ENCODE data around the gene SLC49A4. TPM values are rescaled to one million over a fixed set of nuclear protein-coding genes. Genes with fewer than 3 reads are reported as not detected.

SLC49A4 gene
- total RNA-seq, 2 experiments from 2014 or later = 1.4 to 2.2 TPM

DNA sequence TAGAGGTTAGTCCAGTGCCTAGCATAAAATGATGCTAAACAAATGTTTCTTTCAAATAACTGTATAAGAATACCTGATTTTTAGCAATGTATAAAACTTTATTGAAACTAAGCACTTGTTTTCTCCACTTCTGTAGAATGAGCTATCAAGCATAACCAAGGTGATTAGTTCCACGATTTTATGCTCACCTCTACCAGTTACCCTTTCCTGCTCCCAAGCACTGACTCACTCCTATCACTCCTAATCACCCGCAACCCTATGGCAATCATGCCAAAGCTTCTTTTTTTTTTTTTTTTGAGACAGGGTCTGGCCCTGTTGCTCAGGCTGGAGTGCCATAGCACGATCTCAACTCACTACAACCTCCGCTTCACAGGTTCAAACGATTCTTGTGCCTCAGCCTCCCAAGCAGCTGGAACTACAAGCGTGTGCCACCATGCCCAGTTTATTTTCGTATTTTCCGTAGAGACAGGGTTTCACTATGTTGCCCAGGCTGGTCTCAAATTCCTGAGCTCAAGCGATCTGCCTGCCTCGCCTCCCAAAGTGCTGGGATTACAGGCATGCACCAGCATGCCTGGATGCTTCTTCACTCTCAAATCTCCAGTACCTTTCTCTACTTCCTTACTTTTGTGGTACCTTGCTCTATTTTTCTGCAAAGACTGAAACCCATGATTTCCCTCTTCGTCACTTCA is 5.1 kb upstream of the SLC49A4 start:
- Mint-ChIP-seq H3K27ac (no peak overlapping the region), H3K27me3 (no peaks in the 10 kb centered on the region), H3K9me3 (ENCODE audit: low read depth) (no peaks in the 10 kb centered on the region), H3K4me3 (no peak overlapping the region), H3K4me1 (peaks cover 27% of the 10 kb centered on the region), H3K36me3 (ENCODE audit: low read depth) (peaks cover 1% of the 10 kb centered on the region)
- ATAC-seq (no peak), DNase-seq (no peak)
- POLR2A ChIA-PET = no interaction called here
- intact Hi-C loops (cut with DNase I, micrococcal nuclease) = loop anchor here (5.0 to 10.0 kb wide), 7 partner anchors 227 to 1245 kb away; partner anchors contain the start of genes DTX3L (in 1 of the 2), FAM162A (in 1 of the 2), HACD2 (in 1 of the 2) and KPNA1 (in 1 of the 2)
- CTCF ChIA-PET = interaction anchor here (1.2 kb wide), 1 partner anchor 15 kb away, joined by 4 read pairs; no protein-coding TSS in a partner anchor

DNA sequence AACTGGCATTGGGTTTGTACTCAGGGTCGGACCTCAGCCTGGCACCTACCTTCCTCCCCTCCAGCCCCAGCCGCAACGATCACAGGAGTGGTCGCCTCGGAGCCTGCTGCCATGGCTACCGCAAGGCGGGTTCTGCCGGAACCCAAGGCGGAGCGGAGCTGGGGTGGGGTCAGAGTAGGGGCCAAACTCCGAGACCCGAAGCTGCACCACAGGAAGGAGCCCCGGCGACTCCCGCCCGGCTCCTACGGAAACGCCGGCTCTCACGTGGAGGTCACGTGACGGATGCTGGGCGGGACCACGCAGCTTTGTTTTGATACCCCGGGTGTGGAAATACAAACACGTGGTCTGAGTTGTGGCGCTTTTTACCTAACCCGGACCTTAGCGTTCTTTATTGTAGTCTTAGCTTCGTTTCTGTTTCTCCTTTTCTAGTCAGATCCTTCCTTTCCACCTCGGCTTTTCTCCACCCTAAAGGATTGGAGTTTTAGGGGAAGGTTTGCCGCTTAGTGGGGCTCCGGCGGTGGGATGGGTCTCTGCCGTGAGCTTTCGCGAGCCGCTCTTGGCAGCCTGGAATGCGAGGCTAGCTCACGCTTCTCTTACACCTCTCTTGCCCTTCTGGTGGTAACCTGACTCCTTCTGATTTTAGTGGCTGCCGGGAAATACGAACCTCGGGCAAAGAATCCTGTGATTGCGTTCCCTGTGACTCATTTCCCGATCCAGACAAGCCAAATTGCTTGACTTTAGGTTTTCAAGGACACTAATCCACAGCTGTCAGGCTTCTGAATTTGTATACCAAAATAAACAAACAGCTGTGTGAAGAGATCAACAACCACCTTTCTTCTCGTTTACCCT is 1.1 kb upstream of the SLC49A4 start, which contains the start of gene HSPBAP1:
Gene HSPBAP1 (minus strand): TSS at position 264 of the 849 bp plus-strand sequence. CDS start 151 bp downstream, at position 113.
- DNase-seq (peak; percentile 93), ATAC-seq (peak; percentile 67)
- peak within 1 kb of the TSS; percentile 86 for H3K27ac Mint-ChIP-seq
- no peaks in the 10 kb centered on the region for H3K27me3 Mint-ChIP-seq
- CTCF ChIA-PET = interaction anchor here (0.7 to 1.4 kb wide), 4 partner anchors 9 to 43 kb away, joined by 3 to 5 read pairs (median 3); no protein-coding TSS in a partner anchor
- peaks cover 2% of the 10 kb centered on the region for H3K36me3 Mint-ChIP-seq (ENCODE audit: low read depth)
- intact Hi-C loops (cut with DNase I, micrococcal nuclease) = loop anchor here (1.0 to 10.0 kb wide), 11 partner anchors 113 to 1249 kb away; partner anchors contain the start of genes SEC22A (in 2 of the 2), WDR5B (in 2 of the 2), DTX3L (in 1 of the 2) and FAM162A (in 1 of the 2)
- H3K4me1 Mint-ChIP-seq = peaks cover 32% of the 10 kb centered on the region
- no peaks in the 10 kb centered on the region for H3K9me3 Mint-ChIP-seq (ENCODE audit: low read depth)
- no peak within 1 kb of the TSS for H3K4me3 Mint-ChIP-seq
- POLR2A ChIA-PET = interaction anchor here (0.6 to 0.7 kb wide), 3 partner anchors 9 to 124 kb away, joined by 3 read pairs; partner anchors contain the start of gene PARP14

DNA sequence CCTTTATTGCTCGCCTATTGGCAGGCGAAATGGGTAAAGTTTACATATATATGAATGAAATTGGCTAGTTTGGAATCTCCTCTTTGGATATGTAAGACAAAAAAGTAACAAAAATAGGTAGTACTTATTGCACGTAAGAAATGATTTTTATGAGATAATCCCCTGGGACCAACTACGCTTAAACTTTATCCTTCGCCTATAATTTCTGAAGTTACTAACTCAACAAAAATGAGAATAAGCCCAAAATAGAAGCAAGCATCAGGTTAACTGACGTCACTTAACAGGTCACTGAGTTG is 438 bp upstream of the SLC49A4 start:
- CTCF ChIA-PET = interaction anchor here (0.7 kb wide), 1 partner anchor 38 kb away, joined by 3 read pairs; no protein-coding TSS in a partner anchor

DNA sequence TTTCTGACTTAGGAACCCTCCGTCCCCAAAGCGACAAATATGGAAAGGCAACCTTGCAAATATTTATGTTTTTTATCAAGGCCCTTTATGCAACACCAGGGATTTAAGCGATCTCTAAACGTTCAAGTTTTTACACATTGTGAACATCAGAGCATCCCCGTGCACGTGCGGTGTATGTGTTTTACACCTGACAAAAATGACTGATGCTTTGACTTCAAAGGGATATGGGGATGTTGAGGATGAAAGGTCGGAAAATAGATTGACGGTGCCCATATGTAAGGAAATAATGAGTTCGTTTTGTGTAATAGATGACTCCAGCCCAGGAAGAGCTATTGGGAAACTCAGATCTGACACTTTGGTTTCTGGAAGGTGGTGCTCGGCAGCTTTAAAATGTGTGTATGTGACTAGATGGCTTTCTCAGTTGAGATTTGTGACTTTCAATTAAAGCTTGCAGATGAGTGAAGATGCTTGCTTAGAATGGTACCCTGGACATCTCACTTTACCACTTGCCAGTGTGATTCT is 866 bp downstream of the SLC49A4 start:
- H3K27me3 Mint-ChIP-seq = no peaks in the 10 kb centered on the region
- intact Hi-C loops (cut with DNase I, micrococcal nuclease) = loop anchor here (1.0 to 10.0 kb wide), 6 partner anchors 271 to 1251 kb away; partner anchors contain the start of genes MIX23 (in 2 of the 2), FAM162A (in 1 of the 2), HACD2 (in 1 of the 2) and PDIA5 (in 1 of the 2)
- ChIA-PET POLR2A (no interaction called here), CTCF (interaction anchor here (0.6 kb wide), 1 partner anchor 126 kb away, joined by 4 read pairs; no protein-coding TSS in a partner anchor)
- H3K4me3 Mint-ChIP-seq = no peak overlapping the region
- H3K27ac Mint-ChIP-seq = no peak overlapping the region
- H3K36me3 Mint-ChIP-seq (ENCODE audit: low read depth) = peaks cover 2% of the 10 kb centered on the region
- ATAC-seq (no peak), DNase-seq (peak; percentile 52)
- no peaks in the 10 kb centered on the region for H3K9me3 Mint-ChIP-seq (ENCODE audit: low read depth)
- peaks cover 30% of the 10 kb centered on the region for H3K4me1 Mint-ChIP-seq

More for the DNA sequence above, 438 bp upstream of the SLC49A4 start:
- Mint-ChIP-seq H3K4me1 (peaks cover 30% of the 10 kb centered on the region), H3K9me3 (ENCODE audit: low read depth) (no peaks in the 10 kb centered on the region), H3K4me3 (no peak overlapping the region), H3K36me3 (ENCODE audit: low read depth) (peaks cover 2% of the 10 kb centered on the region), H3K27ac (peak overlapping the region; percentile 86), H3K27me3 (no peaks in the 10 kb centered on the region)
- no peak for DNase-seq
- intact Hi-C loops (cut with DNase I, micrococcal nuclease) = loop anchor here (2.0 to 10.0 kb wide), 8 partner anchors 232 to 1250 kb away; partner anchors contain the start of genes DTX3L (in 1 of the 2), FAM162A (in 1 of the 2), HACD2 (in 1 of the 2) and KPNA1 (in 1 of the 2)
- POLR2A ChIA-PET = no interaction called here
- ATAC-seq = no peak

DNA sequence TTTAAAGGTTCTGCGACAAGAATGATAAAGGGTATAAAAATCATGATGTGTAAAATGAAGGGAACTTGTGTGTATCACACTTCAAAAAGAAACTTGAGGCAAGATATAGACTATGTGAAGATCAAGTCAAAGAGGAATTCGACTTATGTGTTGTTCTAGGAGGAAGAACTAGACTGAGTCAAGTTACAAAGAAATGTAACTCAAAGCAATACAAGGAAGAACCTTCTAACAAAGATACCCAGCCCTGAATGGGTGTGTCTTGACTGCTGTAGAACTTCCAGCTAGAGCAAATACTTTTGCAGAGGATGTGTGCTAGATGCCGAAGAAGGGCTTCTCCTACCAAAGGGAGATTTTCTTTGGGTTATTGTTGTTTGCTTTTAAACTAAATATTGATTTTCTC is 2.4 kb downstream of the SLC49A4 start:
- no peak for DNase-seq
- ChIA-PET CTCF (interaction anchor here (1.1 kb wide), 1 partner anchor 9 kb away, joined by 4 read pairs; no protein-coding TSS in a partner anchor), POLR2A (interaction anchor here (0.5 kb wide), 1 partner anchor 270 kb away, joined by 3 read pairs; no protein-coding TSS in a partner anchor)
- Mint-ChIP-seq H3K9me3 (ENCODE audit: low read depth) (no peaks in the 10 kb centered on the region), H3K27me3 (no peaks in the 10 kb centered on the region), H3K4me1 (peaks cover 30% of the 10 kb centered on the region), H3K4me3 (no peak overlapping the region), H3K36me3 (ENCODE audit: low read depth) (peaks cover 2% of the 10 kb centered on the region), H3K27ac (peak overlapping the region; percentile 40)
- peak; percentile 42 for ATAC-seq
- intact Hi-C loops (cut with DNase I, micrococcal nuclease) = loop anchor here (10.0 kb wide), 4 partner anchors 382 to 1252 kb away; partner anchors contain the start of genes FAM162A (in 1 of the 2), HACD2 (in 1 of the 2), MIX23 (in 1 of the 2) and POLQ (in 1 of the 2)

DNA sequence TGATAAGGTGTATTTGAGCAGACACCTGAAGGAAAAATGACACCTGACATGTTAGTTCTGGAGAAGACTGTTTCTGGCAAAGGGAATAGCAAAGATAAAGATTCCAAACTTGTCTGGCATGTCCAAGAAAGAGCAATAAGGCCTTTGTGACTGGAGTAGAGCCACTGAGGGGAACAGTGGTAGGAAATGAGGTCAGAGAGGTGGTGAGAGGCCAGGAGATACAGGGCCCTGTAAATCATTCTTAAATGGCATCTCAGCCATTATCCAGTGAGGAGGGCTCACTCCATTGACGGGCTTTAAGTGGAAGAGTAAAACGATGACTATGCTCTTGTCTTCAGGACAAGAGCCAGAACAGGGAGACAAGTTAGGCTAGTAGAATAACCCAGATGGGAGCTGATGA is 4.5 kb downstream of the SLC49A4 start:
- CTCF ChIA-PET = no interaction called here
- no peaks in the 10 kb centered on the region for H3K27me3 Mint-ChIP-seq
- DNase-seq = no peak
- peaks cover 29% of the 10 kb centered on the region for H3K4me1 Mint-ChIP-seq
- no peak overlapping the region for H3K4me3 Mint-ChIP-seq
- H3K36me3 Mint-ChIP-seq (ENCODE audit: low read depth) = peaks cover 9% of the 10 kb centered on the region
- POLR2A ChIA-PET = no interaction called here
- H3K27ac Mint-ChIP-seq = no peak overlapping the region
- no peaks in the 10 kb centered on the region for H3K9me3 Mint-ChIP-seq (ENCODE audit: low read depth)
- no peak for ATAC-seq
- intact Hi-C loops (cut with DNase I, micrococcal nuclease) = loop anchor here (10.0 kb wide), 4 partner anchors 385 to 1255 kb away; partner anchors contain the start of genes FAM162A (in 1 of the 2), HACD2 (in 1 of the 2), MIX23 (in 1 of the 2) and POLQ (in 1 of the 2)

DNA sequence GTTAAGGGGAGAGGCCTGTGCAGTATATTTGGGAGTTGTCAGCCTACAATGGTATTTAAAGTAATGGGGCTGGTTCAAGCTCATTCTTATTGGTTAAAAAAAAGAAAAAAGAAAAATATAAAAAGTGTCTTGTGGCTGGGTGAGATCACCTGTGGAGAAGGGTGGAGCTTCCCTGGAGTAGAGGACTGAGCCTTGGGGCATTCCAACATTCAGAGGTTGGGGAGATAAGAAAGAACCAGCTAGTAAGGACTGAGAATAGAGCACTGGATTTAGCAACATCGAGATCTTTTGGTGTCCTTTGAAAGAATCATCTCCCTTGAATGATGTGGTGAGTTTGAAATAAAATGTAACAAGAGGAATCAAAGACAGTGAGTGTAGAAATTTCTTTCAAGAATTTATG is 5.2 kb downstream of the SLC49A4 start:
- CTCF ChIA-PET = no interaction called here
- peaks cover 26% of the 10 kb centered on the region for H3K4me1 Mint-ChIP-seq
- DNase-seq (no peak), ATAC-seq (no peak)
- POLR2A ChIA-PET = no interaction called here
- no peaks in the 10 kb centered on the region for H3K9me3 Mint-ChIP-seq (ENCODE audit: low read depth)
- no peaks in the 10 kb centered on the region for H3K27me3 Mint-ChIP-seq
- H3K27ac Mint-ChIP-seq = no peak overlapping the region
- H3K36me3 Mint-ChIP-seq (ENCODE audit: low read depth) = peaks cover 9% of the 10 kb centered on the region
- intact Hi-C loops (cut with DNase I, micrococcal nuclease) = no loop called here
- no peak overlapping the region for H3K4me3 Mint-ChIP-seq

DNA sequence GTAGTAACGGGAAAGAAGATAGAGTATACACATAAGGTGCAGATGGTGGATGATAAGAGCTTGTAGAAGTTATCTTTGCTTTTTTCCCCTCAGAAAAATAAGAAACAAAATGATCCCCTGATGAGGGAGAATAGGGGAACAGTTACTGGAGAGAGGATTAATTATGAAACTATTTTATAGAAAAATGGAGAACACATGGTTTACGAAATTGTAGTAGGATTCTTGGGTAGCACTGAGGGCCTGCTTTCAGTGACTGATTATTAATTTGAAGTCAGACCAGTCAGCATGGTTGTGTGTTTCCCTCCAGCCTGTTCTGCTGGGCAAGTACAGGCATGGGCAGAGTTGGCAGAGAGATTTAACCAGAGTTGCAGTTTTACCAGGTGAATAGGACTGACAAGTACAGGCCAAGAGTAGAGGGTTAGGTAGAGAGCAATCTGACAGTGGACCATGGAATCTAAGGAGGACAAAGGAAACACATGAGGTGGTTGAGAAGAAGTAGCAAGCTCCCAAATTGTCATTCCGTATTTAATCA is 5.9 kb downstream of the SLC49A4 start:
- Mint-ChIP-seq H3K4me3 (no peak overlapping the region), H3K27ac (no peak overlapping the region), H3K9me3 (ENCODE audit: low read depth) (no peaks in the 10 kb centered on the region), H3K4me1 (peaks cover 24% of the 10 kb centered on the region), H3K36me3 (ENCODE audit: low read depth) (peaks cover 9% of the 10 kb centered on the region), H3K27me3 (no peaks in the 10 kb centered on the region)
- ChIA-PET CTCF (no interaction called here), POLR2A (no interaction called here)
- no peak for ATAC-seq
- DNase-seq = no peak
- intact Hi-C loops (cut with DNase I, micrococcal nuclease) = no loop called here

DNA sequence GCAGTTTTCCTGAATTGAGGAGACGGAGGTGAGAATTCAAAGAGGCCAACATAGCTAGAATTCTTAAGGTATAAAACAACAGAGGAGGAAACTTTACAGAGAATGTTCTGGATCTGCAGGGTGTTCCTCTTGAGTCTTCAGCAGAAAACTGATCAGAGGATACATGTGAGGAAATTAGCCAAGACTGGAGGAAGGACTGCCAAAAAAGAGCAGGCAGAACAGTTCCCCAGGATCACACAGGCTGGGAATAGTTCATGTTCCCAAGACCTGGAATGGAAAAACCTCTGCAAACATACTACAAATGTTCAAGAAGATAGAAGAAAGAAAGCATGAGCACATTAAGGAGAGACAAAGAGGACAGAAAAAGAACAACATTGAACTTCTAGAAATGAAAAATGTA is 7.5 kb downstream of the SLC49A4 start:
- no peaks in the 10 kb centered on the region for H3K27me3 Mint-ChIP-seq

DNA sequence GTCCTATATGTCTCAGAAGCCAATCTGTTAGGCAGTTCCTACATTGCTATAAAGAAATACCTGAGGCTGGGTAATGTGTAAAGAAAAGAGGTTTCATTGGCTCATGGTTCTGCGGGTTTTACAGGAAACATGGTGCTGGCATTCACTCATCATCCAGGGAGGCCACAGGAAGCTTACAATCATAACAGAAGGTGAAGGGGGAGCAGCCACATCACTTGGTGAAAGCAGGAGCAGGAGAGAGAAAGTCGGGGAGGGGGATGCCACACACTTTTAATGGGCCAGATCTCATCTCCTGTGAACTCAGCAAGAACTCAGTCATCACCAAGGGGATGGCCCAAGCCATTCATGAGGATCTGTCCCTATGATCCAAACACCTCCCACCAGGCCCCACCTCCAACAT is 9.1 kb downstream of the SLC49A4 start:
- DNase-seq = peak; percentile 16
- CTCF ChIA-PET = no interaction called here

More for the DNA sequence above, 7.5 kb downstream of the SLC49A4 start:
- Mint-ChIP-seq H3K4me1 (peaks cover 9% of the 10 kb centered on the region), H3K9me3 (ENCODE audit: low read depth) (no peaks in the 10 kb centered on the region), H3K27ac (no peak overlapping the region), H3K4me3 (no peak overlapping the region), H3K36me3 (ENCODE audit: low read depth) (peaks cover 8% of the 10 kb centered on the region)
- no peak for DNase-seq
- intact Hi-C loops (cut with DNase I, micrococcal nuclease) = no loop called here
- ATAC-seq = no peak
- ChIA-PET POLR2A (no interaction called here), CTCF (interaction anchor here (0.6 to 0.8 kb wide), 2 partner anchors 51 to 54 kb away, joined by 3 read pairs; no protein-coding TSS in a partner anchor)

More for the DNA sequence above, 9.1 kb downstream of the SLC49A4 start:
- Mint-ChIP-seq H3K27ac (no peak overlapping the region), H3K4me3 (no peak overlapping the region), H3K27me3 (no peaks in the 10 kb centered on the region), H3K9me3 (ENCODE audit: low read depth) (no peaks in the 10 kb centered on the region), H3K4me1 (peaks cover 6% of the 10 kb centered on the region), H3K36me3 (ENCODE audit: low read depth) (peaks cover 14% of the 10 kb centered on the region)
- intact Hi-C loops (cut with DNase I, micrococcal nuclease) = no loop called here
- POLR2A ChIA-PET = no interaction called here
- peak; percentile 64 for ATAC-seq
